ENCODE results near the gene PLA2G1B.

- TF ChIP-seq GATA2 (IDR thresholded peaks at IDR 0.05; ENCODE audit: low read depth, low read length) = no peak
- TF ChIP-seq GATA3 (IDR thresholded peaks at IDR 0.05; ENCODE audit: low read depth, low read length) = no peak
Observed at GRCh38 chr12:120365675-120366340, 38.2 kb upstream of the PLA2G1B start.
